DLD1 (cell line): ENCODE results near the gene PAFAH2.

ENCODE experiments used
- in situ Hi-C: cut with HindIII; loops from 2 replicates; pipeline ENCODE4 v1.10.0; 2017; ENCODE audit warnings: low sequenced_read_pairs

Gene PAFAH2

GRCh38 chr1:26031611-26032220 is 33.9 kb upstream of the PAFAH2 start:
- in situ Hi-C loops, result no loop called here

GRCh38 chr1:26031196-26031595 is 33.3 kb upstream of the PAFAH2 start:
- in situ Hi-C loops, result no loop called here

GRCh38 chr1:26029864-26030481 is 32.1 kb upstream of the PAFAH2 start:
- in situ Hi-C loops, result no loop called here

- in situ Hi-C loops, result no loop called here
Observed at GRCh38 chr1:26029054-26029863, 31.4 kb upstream of the PAFAH2 start.

- in situ Hi-C loops, result no loop called here
Observed at GRCh38 chr1:26028490-26028980, 30.7 kb upstream of the PAFAH2 start.

DNA sequence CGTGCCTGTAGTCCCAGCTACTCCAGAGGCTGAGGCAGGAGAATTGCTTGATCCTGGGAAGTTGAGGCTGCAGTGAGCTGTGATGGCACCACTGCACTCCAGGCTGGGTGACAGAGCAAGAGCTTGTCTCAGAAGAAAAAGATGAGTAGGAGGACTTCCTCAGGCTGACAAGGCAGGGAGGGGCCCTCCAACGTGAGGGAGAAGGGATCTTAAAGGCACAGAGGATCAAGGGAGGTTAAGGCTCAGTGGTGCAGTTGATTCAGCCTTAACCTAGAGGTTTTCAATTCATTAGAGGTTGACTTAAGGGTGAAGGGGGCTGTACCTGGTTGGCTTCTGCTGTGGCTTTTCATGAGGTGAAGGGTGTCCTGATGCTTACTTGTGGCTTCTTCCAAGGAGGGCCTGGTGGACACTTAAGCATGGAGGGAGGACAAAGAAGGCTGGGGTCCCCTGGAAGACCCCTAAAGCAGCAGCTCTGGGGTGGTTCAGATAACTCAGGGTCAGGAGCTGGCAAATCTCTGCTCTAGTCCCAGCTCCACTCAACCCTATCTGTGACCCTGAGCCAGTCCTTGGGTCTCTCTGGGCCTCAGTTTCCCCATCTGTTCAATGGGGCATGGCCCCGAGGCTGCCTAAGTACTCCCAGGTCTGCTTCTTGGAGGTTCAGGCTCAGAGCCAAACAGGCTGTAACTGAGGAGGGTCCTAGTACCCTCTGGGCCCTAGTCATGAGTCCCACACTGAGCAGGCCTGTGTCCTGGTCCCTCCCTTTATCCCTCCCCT is 30.0 kb upstream of the PAFAH2 start:
- in situ Hi-C loops, result no loop called here

DNA sequence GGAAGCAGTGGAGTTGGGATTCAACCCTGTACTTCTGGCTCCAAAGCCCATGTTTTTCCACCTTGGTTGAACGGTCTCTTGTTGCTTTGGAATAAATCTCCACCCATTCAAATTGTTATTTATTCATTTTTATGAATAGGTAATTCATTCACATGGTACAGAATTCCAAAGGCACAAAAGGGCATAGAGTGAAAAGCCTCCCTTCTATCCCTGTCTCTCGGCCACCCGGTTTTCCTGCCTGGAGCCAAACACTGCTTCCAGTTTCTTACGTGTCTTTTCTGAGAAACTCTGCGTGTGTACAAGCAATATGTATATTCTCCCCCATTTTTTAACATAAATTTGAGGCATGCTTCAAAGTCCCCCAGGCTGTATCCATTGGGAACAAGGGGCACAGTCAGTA is 27.7 kb upstream of the PAFAH2 start:
- in situ Hi-C loops, result no loop called here

- in situ Hi-C loops, result no loop called here
Observed at GRCh38 chr1:26025060-26025459, 27.2 kb upstream of the PAFAH2 start.

DNA sequence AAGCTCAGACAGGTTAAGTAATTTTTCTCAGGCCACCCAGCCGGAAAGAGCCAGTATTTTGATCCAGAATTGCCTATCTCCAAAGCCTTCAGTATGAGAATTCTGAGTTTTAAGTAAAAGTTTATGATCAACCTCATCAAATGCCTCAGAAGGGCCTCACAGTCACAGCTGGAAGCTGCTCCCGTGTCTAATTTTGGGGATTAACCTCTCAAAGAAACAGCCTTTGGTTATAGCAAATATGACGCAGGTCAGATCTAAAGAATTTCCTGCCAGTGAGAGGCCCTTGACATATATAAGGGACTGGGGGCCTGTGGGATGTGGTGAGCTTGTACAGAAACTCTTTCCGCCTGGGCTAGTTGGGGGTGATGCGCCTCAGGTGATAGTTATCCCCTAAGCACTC is 26.0 kb upstream of the PAFAH2 start:
- in situ Hi-C loops, result no loop called here

DNA sequence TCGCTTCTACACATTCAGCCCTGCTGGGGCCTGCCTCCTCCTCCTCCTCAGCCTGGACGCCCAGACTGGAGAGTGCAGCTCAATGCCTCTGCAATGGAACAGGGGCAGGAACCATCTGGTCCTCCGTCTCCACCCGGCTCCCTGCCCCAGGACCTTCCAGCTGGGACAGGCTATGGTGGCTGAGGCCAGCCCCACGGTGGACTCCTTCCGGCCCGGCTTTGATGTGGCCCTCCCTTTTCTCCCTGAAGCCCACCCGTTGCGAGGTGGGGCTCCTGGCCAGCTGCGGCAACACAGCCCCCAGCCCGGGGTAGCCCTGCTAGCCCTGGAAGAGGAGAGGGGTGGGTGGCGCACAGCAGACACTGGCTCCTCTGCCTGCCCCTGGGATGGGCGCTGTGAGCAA is 25.1 kb upstream of the PAFAH2 start:
- in situ Hi-C loops, result no loop called here

GRCh38 chr1:26022404-26022779 is 24.5 kb upstream of the PAFAH2 start:
- in situ Hi-C loops, result no loop called here

GRCh38 chr1:26021647-26022403 is 24.0 kb upstream of the PAFAH2 start, which contains the start of gene EXTL1:
EXTL1 (plus strand) TSS chr1:26021775; CDS start chr1:26022647, 872 bp downstream.
- in situ Hi-C loops, result no loop called here

DNA sequence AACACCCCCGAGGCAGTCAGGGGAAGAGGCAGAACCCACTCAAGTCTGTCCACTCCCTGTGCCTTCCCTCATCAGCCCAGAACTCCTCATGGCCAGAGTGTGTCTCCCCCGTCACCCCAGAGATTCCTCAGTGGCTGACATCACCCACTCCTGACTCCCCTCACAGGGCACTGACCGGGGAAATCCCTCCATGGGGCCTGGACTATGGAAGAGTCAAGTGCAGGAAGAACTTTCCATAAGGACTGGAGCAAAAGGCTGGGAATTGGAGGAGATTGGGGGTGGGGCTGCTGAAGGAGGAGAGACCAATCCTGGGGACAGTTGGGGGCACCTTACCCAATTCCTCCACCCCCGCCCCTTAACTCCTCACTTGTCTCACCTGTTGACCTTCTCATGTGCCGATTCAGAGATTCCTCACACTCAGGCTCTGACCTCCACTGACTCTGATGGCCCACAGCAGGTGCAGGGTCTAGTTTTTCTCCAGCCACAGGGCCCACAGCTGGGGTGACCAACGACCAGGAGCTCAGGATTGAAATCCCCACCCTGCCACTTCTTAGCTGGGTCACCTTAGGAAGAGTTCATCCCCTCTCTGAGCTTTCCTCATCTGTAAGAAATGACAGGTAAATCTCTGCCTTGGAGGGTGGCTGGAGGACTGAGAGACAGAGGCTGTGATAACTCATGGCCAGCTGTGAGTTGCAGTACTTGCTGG is 23.2 kb upstream of the PAFAH2 start:
- in situ Hi-C loops, result no loop called here

- in situ Hi-C loops, result no loop called here
Observed at GRCh38 chr1:26020330-26020768, 22.5 kb upstream of the PAFAH2 start.

DNA sequence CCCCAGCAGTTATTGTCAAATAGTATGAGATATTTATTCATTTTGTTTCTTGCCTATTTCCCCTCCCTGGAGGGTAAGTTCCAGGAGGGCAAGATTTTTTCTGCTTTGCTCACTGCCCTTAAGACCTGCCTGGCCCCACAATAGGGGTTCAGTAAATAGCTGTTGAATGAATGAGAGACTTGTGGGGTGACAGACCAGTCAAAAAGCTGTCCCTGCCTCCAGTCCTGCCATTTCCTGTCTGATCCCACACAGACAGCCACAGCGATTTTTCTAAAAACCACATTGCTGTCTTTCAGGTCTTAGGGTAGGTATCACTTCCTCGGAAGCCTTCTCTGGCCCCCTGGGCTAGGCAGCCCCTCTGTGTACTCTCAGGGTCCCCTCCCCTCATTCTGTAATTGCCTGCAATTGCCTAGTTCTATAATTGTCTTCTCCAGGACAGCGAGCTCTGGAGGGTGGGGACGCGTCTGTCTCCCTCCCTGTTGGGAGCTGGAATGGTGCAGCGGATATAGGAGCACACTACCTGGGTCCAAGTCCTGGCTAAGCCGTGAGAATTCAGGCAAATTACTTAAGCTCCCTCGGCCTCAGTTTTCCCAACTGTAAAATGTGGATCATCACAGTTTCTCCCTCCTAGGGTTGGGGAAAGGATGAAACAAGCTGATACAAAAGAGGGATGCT is 21.9 kb upstream of the PAFAH2 start:
- in situ Hi-C loops, result no loop called here

GRCh38 chr1:26017606-26018005 is 19.7 kb upstream of the PAFAH2 start:
- in situ Hi-C loops, result no loop called here

DNA sequence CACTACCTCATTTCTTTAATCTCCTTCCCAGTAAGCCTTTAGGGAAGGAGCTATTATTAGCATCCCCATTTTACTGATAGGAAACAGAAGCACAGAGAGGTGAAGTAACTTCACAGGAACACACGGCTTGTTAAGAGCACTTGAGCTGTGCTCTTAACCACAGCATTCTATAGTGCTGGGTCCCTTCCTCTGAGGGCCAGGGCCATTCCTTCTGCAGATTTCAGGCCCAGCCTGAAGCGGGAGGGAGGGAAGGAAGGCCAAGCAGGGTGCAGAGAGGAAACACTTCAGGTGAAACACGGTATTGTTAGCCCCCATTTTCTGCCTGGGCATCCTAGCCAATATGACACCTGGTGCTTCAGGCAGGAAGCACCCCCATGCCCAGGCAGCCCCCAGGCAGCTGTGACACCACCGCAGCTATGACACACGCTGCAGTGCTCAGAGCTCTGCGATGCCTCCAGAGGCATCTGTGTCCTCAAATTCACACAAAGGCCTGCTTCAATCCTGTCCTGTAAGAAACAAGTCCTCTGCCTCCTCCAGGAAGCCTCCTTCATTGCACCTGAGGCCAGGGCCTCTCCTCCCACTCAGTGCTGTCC is 19.2 kb upstream of the PAFAH2 start:
- in situ Hi-C loops, result no loop called here

DNA sequence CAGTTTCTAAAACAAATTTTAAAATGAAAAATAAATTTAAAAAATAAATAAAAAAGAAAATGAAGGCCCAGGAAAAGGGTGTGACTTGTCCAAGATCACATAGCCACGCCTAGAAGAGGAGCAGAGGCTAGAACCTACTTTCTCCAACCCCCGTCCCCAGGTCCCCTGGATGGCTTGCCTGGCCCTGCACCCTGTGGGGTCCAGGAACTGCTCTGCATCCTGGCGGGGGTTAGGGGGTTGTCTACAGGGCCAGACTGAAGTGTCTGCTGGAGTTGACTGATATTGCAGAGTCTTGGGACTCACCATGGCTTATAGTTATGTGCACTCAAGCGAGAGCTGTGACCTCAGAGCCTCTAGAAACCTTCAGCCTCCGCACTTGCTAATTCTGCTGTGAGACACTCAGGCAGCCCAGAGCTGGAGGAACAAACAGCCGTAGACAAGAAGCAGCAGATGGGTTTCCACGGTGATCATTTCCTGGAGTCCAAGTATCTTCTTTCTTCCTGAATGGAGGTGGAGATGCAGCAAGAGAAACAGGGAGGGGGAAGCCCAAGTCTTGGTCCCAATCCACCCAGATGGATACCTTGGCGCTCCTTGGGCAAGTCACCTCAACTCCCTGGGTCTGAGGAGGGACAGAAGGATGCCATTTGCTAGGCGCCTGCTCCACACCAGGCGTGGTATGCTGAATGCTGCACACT is 18.5 kb upstream of the PAFAH2 start:
- in situ Hi-C loops, result no loop called here
